Keratinocyte (primary cell): ENCODE data around the gene CCDC122. TPM values are rescaled to one million over a fixed set of nuclear protein-coding genes. Genes with fewer than 3 reads are reported as not detected.

Experiments used
- DNase-seq: peaks from one replicate; pipeline ENCODE4 v3.0.0-alpha.2; 2011; ENCODE audit warnings: low read depth, missing footprints, low spot score
- FAIRE-seq: peaks from 2 replicates; lab custom pipeline; 2011; peaks lifted over from hg19 to GRCh38; lab: Jason Lieb, UNC
- H2AFZ ChIP-seq: 2 replicates; pipeline ENCODE4 v1.6.0; 2012; ENCODE audit warnings: low read length, control low read depth, inconsistent platforms; ENCODE audit not compliant: control insufficient read depth
- H3K27ac ChIP-seq: 2 replicates; pipeline ENCODE4 v1.5.1; 2011; ENCODE audit warnings: low read length; ENCODE audit not compliant: control insufficient read depth, insufficient read depth
- H3K27me3 ChIP-seq: 3 replicates; pipeline ENCODE4 v1.6.0; 2011; ENCODE audit warnings: low read length; ENCODE audit not compliant: control insufficient read depth, insufficient read depth; ENCODE audit errors: extremely low read depth
- H3K36me3 ChIP-seq, 2 experiments: 2 replicates in 1 of 2; 3 replicates in 1 of 2; pipeline ENCODE4 v1.5.1; 2011; ENCODE audit warnings: low read length in 2 of 2, mild to moderate bottlenecking in 1 of 2; ENCODE audit not compliant: control insufficient read depth in 2 of 2, insufficient read depth in 2 of 2; ENCODE audit errors: extremely low read depth in 1 of 2
- H3K4me1 ChIP-seq: 3 replicates; pipeline ENCODE4 v1.5.1; 2011; ENCODE audit warnings: low read length; ENCODE audit not compliant: control insufficient read depth, insufficient read depth; ENCODE audit errors: extremely low read depth
- H3K4me2 ChIP-seq: 3 replicates; pipeline ENCODE4 v1.6.0; 2011; ENCODE audit warnings: low read depth, low read length; ENCODE audit not compliant: control insufficient read depth, insufficient read depth; ENCODE audit errors: extremely low read depth
- H3K4me3 ChIP-seq, 3 experiments: fragments of 200-600 bp in 1 of 3; sonication (generic) in 1 of 3; 2 replicates in 2 of 3; 3 replicates in 1 of 3; pipeline ENCODE4 v1.5.1; 2011 to 2016; ENCODE audit warnings: low read length in 3 of 3, mild to moderate bottlenecking in 3 of 3, control low read depth in 2 of 3, inconsistent platforms in 1 of 3, low read depth in 1 of 3, mixed read lengths in 1 of 3, mixed run types in 1 of 3, moderate library complexity in 1 of 3; ENCODE audit not compliant: control insufficient read depth in 2 of 3, insufficient read depth in 2 of 3; ENCODE audit errors: extremely low read depth in 1 of 3
- H3K79me2 ChIP-seq: 2 replicates; pipeline ENCODE4 v1.6.0; 2012; ENCODE audit warnings: low read length; ENCODE audit not compliant: control insufficient read depth, insufficient read depth
- H3K9ac ChIP-seq: 3 replicates; pipeline ENCODE4 v1.6.0; 2011; ENCODE audit warnings: low read length; ENCODE audit not compliant: control insufficient read depth, insufficient read depth; ENCODE audit errors: extremely low read depth
- H3K9me1 ChIP-seq: 3 replicates; pipeline ENCODE4 v1.6.0; 2011; ENCODE audit warnings: low read length; ENCODE audit not compliant: control insufficient read depth, insufficient read depth; ENCODE audit errors: extremely low read depth
- H3K9me3 ChIP-seq: 2 replicates; pipeline ENCODE4 v1.5.1; 2012; ENCODE audit warnings: low read depth, low read length; ENCODE audit not compliant: control insufficient read depth
- H4K20me1 ChIP-seq: 3 replicates; pipeline ENCODE4 v1.6.0; 2011; ENCODE audit warnings: low read length; ENCODE audit not compliant: control insufficient read depth, insufficient read depth; ENCODE audit errors: extremely low read depth
- CTCF ChIP-seq, 3 experiments: IDR thresholded peaks in 1 of 3; conservative IDR thresholded peaks in 1 of 3; optimal IDR thresholded peaks in 1 of 3; 2 replicates in 2 of 3; 3 replicates in 1 of 3; pipeline versions ENCODE3 to v1.5.1; 2011; ENCODE audit warnings: low read length in 3 of 3, mild to moderate bottlenecking in 3 of 3, moderate library complexity in 2 of 3, control low read depth in 1 of 3, inconsistent platforms in 1 of 3; ENCODE audit not compliant: insufficient read depth in 2 of 3; ENCODE audit errors: extremely low read depth in 1 of 3
- EZH2 ChIP-seq: IDR thresholded peaks from one replicate; pipeline ENCODE4 v1.6.1; 2012; ENCODE audit warnings: inconsistent platforms, mild to moderate bottlenecking, low read length, moderate library complexity
- dilution Hi-C: fragments of 300-500 bp; cut with MboI; formaldehyde crosslinking; loops from one replicate; pipeline ENCODE4 v1.7.0; 2020; ENCODE audit warnings: low sequenced_read_pairs; ENCODE audit not compliant: extremely low pct_ligation_motif_present
- polyA plus RNA-seq, 5 experiments: library from polyadenylated mRNA; depleted of rRNA in 3 of 5; stranded (reverse) in 3 of 5; stranded (forward) in 1 of 5; unstranded in 1 of 5; fragments of >200 nt; gene quantifications; 1 replicate in 1 of 5; 2 replicates in 3 of 5; 3 replicates in 1 of 5; pipeline versions ENCODE4 v1.2.1 to v1.2.3, GENCODE V29; 2011 to 2012; ENCODE audit warnings: missing spikeins in 2 of 5, low read depth in 1 of 5, low replicate concordance in 1 of 5

Gene CCDC122
- polyA plus RNA-seq, 1 donor (not counting 4 experiments of a cell fraction or from before 2014, with no cell fraction given) = 1.5 TPM

DNA sequence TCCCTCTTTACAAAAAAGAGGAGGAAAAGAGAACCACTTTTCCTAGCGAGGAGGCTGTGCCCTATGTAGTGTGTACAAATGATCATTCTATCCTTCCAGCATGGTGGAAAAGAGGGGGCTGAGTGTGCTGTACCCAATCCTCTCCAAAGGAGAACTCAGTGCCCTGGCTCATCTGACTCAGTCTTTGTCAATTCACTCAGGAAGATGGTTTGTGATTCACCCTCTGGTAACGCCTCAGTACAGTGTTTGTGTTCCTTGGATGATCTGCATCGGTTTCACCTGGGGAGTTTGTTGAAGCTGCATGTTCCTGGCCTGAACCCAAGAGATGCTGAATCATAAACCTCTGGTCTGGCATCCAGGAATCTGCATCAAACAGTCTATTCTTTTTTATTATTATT lies 74.5 kb downstream of the CCDC122 start:
- dilution Hi-C loops = no loop called here
- DNase-seq = peak; percentile 92
- Histone ChIP-seq H3K36me3 (no peaks in the 10 kb centered on the region), H3K27me3 (no peaks in the 10 kb centered on the region), H4K20me1 (no peaks in the 10 kb centered on the region), H3K4me2 (peak overlapping the region; percentile 98), H3K27ac (peak overlapping the region; percentile 95), H3K79me2 (no peaks in the 10 kb centered on the region), H3K9me3 (no peaks in the 10 kb centered on the region), H3K9ac (peak overlapping the region; percentile 84), H2AFZ (peak overlapping the region; percentile 93), H3K4me3 (peak overlapping the region; percentile 1 to 73 (median 66)), H3K4me1 (peaks cover 16% of the 10 kb centered on the region), H3K9me1 (no peaks in the 10 kb centered on the region)
- no peak for TF ChIP-seq EZH2
- TF ChIP-seq CTCF (optimal IDR thresholded peaks at IDR 0.05 in 1 of 3, IDR thresholded peaks at IDR 0.05 in 1 of 3, conservative IDR thresholded peaks at IDR 0.05 in 1 of 3; ENCODE audit: extremely low read depth in 1 of 3, insufficient read depth in 2 of 3, low read length in 3 of 3) = no peak
- peak; percentile 99 for FAIRE-seq

GRCh38 chr13:43804461-43805070 lies 75.0 kb downstream of the CCDC122 start:
- dilution Hi-C loops = no loop called here
- Histone ChIP-seq H3K4me2 (peak overlapping the region; percentile 98), H4K20me1 (no peaks in the 10 kb centered on the region), H2AFZ (peak overlapping the region; percentile 93), H3K79me2 (no peaks in the 10 kb centered on the region), H3K9me3 (no peaks in the 10 kb centered on the region), H3K36me3 (no peaks in the 10 kb centered on the region), H3K4me1 (peaks cover 16% of the 10 kb centered on the region), H3K27me3 (no peaks in the 10 kb centered on the region), H3K27ac (peak overlapping the region; percentile 95), H3K9ac (peak overlapping the region; percentile 84), H3K9me1 (no peaks in the 10 kb centered on the region), H3K4me3 (peak overlapping the region; percentile 1 to 73 (median 66))
- DNase-seq (no peak), FAIRE-seq (peak; percentile 9)
- TF ChIP-seq EZH2 (no peak), CTCF (optimal IDR thresholded peaks at IDR 0.05 in 1 of 3, IDR thresholded peaks at IDR 0.05 in 1 of 3, conservative IDR thresholded peaks at IDR 0.05 in 1 of 3; ENCODE audit: extremely low read depth in 1 of 3, insufficient read depth in 2 of 3, low read length in 3 of 3) (peak in 1 of 3 experiments; percentile 31)
